HG02588 (cell line): ENCODE data around the gene TCP11L1.
A peak's percentile ranks its signal among the peaks of the same experiment; 100 is the strongest.
"Not testable (repeated sequence)": the region's sequence is repeated elsewhere in the genome, so short reads cannot be mapped to it uniquely, and the experiment has no call there.

Experiments
- ATAC-seq: cut with Tn5 transposase; IDR thresholded peaks from one replicate; pipeline ENCODE4 v1.9.1; 2021; ENCODE audit warnings: mild to moderate bottlenecking, moderate library complexity; ENCODE audit not compliant: unreplicated experiment

TCP11L1 gene

GRCh38 chr11:33029218-33029617 lies 10.2 kb upstream of the TCP11L1 start:
- not testable (repeated sequence) for ATAC-seq

DNA sequence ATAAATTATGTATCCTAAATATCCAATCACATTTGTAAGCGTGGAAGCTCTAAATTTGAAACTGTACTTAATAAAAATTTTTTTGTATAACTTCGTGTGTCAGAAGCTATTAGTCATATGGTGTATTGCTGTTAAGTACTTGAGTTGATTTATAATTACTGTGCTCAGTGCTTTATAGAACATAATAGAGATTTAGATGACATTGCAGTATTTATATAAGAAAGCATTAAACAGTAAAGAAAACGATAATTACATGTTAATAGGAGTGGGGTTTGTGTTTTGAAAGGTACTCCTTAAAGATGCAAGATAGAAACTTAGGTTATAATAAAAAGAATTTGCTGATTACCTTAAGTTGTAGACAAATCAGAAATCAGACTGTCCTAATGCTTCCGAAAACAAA lies 5.9 kb upstream of the TCP11L1 start:
- ATAC-seq, result no peak

DNA sequence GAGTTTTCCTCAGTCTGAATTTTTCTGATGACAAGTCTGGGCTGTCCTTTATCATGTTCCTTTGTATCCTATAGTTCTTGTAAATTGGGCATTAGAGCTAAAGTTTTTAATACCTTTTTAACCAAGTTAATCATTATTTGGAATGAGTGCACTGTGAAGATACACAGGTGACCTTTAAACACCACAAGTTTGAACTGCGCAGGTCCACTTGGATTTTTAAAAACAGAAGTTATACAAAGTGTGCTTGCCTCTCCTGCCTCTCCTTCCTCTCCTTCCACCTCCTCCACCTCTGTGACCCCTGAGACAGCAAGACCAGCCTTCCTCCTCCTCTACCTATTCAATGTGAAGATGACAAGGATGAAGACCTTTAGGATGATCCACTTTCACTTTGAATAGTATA lies 4.4 kb upstream of the TCP11L1 start:
- no peak for ATAC-seq

DNA sequence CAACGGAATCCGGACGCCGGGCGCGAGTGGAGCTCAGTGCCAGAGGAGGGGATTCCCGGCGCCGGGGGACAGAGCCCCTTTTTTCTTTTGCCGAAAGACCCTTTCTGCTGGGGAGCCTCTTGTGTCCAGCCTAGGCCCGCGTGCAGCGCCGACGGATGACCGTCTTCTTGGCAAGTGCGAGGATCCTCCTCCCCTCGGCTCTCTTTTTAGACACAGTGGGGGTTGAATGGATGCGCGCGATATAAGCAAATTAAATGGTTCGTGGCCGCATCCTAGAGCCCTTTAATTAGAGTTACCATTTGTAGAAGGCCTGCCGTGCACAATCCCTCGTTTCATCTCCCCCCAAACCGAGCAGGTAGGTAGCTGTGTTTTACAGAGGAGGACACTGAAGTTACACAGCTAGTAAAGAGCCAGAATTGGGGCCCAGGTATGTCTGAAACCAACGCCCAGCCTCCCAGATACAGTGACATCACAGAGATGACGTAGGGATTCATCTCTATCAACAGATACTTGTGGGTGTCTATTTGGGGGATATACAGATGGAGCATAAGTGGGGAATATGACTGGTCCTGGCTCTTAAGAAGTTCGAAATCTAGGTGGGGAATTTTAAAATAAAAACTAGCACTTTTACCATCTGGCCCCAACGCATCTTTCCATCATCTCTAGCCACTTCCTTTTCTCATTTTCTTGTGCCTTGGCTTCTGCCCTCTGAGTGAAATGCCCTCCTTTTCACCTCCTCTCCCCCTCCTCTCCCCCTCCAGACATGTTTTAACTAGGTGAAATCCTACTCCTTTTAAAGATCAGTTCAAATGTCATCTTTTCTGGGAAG lies 875 bp downstream of the TCP11L1 start:
- peak; percentile 5 for ATAC-seq

DNA sequence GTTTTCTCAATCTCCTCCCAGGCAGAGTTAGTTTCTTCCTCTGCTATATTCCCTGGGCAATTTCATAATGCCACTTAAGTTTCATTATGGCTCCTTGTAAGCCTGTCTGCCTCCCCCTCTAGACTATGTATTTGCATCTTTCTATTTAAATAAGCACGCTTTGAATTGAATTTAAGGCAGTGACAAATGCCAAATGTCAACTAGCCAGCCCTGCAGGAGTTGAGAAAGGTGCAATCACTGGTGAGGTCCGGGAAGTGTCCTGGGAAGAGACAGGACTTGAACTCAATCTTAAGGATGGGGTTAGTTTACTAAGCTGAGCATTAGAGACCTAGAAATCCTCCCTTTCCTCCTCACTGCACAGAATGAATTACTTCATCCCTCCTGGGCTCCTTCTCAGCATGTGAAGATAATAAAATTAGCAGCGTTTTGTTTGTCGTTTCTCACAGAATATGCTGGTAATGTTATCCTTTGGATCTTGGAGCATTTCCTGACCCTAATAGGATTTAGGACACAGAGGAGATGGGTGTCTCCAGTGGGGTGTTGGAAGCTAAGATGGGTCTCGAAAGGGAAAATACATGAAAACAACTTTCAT lies 1.6 kb downstream of the TCP11L1 start:
- ATAC-seq, result no peak

- ATAC-seq, result no peak
Observed at GRCh38 chr11:33043221-33043830, 4.0 kb downstream of the TCP11L1 start.

DNA sequence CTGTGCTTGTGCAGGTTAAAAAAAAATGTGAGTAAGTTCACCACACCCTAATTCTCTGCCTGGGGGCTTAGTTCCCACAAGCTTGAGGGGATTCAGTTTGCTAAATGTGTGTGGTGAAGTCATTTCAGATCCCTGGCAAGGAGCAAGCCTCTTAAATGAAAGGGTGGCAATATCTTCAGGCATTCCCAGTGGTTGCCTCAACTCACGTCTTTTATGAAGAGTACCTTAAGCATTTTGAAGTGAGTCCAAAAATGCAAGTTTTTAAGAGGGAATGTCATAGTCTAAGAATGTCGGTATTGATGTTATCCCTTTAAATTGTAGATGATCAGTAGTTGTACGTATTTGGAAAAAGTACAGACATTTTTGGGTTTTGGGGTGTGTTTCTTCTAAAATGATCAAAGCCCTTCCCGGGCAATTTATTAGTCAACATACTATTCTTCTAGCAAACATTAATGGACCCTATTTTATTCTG lies 4.9 kb downstream of the TCP11L1 start:
- ATAC-seq, result no peak

DNA sequence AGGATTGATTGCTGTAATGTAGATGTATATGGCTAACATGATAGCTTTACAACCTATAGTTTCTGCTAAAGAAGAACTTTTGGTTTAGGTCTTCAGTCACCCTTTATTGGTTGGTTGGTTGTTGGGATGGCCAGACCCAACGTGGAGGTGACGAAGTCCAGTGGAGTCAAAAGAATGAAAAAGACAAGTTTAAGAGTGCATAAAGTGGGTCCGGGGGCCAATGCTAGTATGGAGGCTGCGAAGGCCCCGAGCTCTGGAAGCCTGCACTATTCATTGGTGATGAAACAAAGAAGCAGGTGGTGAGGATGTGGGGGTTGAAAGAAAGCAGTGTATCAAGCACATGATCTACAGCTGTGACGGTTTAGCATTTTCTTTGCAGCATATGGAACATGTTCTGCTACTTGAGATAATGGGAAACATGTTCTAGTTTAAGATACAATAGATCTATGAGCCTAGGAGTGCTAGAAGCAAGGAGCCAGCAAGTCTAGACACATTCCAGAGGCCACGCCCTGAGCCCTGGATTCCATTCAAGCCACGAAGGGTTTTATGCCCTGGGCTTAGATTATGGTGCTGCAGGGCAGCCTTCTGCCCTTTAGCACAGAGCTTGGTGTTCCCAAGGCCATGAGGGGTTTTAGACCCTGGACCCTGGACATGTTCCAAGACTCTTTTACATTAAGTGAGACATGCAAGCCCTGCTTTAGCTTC lies 6.3 kb downstream of the TCP11L1 start:
- no peak for ATAC-seq

- ATAC-seq, result not testable (repeated sequence)
Observed at GRCh38 chr11:33048701-33049100, 9.3 kb downstream of the TCP11L1 start.

DNA sequence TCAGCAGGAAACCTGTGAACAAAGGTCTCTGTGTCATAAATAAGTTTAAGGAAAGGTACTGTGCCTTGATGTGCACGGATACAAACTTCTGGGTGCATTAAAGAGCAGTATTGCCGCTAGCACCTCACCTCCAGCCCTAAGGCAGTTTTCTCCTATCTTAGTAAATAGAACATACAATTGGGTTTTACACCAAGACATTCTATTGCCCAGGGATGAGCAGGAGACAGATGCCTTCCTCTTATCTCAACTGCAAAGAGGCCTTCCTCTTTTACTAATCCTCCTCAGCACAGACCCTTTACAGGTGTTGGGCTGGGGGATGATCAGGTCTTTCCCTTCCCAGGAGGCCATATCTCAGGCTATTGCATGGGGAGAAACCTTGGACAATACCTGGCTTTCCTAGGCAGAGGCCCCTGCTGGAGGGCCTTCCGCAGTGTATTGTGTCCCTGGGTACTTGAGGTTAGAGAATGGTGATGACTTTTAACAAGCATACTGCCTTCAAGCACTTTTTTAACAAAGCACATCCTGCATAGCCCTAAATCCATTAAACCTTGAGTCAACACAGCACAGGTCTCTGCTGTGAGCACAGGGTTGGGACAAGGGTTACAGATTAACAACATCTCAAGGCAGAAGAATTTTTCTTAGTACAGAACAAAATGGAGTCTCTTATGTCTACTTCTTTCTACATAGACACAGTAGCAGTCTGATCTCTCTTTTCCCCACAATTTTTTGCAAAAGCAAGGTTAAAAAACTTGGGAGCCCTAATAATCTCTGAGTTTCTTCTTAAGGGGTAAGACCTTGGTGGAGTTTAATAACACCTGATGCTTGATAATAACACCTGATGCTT lies 10.4 kb downstream of the TCP11L1 start:
- ATAC-seq, result not testable (repeated sequence)

DNA sequence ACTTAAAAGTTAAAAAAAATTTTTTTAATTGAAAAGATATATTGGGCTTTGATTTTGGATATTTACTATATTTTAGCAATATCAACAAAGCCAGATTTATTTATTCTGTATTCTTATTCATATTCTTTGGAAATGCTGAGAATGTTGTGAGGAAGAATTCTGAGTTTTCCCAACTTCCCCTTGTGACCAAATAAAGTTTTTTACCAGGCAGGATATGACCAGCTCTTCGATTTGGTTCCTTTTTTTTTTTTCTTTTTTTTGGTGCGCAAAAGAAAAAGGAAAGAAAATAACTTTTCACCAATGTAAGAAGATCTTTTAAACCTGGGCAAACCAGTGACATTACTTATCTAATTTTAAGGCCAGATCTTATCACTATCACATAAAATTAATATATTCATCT lies 12.9 kb downstream of the TCP11L1 start:
- no peak for ATAC-seq

GRCh38 chr11:33055375-33055774 lies 16.0 kb downstream of the TCP11L1 start:
- no peak for ATAC-seq

- no peak for ATAC-seq
Observed at GRCh38 chr11:33057284-33057683, 17.9 kb downstream of the TCP11L1 start.

- ATAC-seq, result no peak
Observed at GRCh38 chr11:33059331-33060007, 20.1 kb downstream of the TCP11L1 start.

- ATAC-seq, result no peak
Observed at GRCh38 chr11:33060271-33060670, 20.9 kb downstream of the TCP11L1 start.

GRCh38 chr11:33062137-33062536 lies 22.8 kb downstream of the TCP11L1 start:
- no peak for ATAC-seq

DNA sequence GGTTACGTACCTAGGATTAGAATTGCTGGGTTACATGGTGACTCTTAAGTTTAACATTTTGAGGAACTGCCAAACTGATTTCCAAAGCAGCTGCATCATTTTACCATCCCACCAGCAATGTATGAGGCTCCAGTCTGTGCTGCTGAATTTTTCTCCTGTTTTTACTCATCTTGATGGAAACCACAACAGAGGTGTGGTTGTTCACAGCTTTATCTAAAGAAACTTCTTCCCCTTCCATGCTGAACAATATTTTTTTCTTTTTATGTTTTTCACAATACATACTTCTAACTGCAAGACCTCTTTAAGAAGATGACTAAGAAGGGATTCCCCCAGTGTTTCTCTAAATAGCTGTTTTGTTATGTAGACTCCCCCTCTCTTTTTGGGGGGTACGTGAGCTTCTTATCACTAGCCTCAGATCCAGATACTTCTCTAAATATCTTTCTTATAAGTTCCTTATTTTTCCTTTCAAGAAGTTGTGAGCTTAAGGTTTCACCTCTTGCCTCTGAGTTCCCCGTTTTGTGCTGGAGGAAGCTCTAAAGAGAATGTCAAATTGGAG lies 24.0 kb downstream of the TCP11L1 start:
- ATAC-seq, result peak; percentile 39

DNA sequence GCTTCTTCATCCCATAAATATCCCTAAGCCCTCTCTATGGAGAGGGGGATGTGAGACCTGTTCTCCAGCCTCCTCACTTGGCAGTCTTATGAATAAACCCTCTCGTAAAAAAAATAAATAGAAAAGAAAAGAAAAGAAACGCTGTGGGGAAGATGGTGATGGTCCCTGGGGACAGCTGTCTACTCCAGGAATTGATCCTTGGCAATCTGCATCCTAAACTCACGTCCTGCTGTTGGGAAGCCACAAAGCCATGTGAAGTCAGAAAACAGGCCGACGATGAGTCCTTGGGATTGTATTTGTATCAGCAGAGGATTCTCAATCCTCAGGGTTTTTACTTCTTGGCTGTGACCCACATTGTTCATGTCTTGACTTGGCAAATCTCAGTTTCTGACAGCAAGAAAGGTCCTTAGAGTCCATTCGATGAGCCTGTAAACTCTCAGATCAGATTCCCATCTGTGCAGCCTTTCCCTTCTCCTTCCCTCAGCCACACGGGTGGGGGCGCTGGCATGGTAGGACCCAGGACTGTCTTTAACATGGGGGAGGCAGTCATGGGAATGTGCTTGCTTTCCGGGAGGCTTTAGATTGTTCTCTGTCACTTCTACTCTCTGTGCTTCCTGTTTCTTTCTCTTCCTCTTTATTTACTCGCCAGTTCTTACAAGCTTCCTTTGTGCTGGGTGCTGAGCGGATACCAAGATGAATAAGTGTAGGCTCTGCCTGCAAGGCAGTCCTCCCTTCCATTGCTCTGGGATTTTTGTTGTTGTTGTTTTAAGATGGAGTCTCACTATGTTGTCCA lies 24.9 kb downstream of the TCP11L1 start:
- ATAC-seq, result no peak

DNA sequence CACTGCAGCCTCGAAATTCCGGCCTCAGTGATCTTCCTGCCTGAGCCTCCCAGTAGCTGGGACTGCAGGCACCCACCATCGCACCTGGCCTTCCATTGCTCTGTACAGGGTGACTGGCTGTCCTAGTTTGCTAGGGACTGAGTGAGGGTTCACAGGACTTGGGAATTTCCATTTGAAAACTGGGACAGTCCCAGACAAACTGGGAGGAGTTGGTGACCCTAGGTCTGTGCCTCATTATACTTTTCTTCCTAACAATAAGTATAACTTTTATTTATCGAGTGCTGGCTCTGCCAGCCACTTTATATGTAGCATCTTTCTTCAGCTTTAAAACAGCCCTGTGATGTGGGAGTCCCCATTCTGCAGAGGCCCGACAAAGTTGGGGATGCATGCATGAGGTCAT lies 25.5 kb downstream of the TCP11L1 start:
- ATAC-seq, result no peak
